ENCODE results near the gene EHMT1.

Gene EHMT1

DNA sequence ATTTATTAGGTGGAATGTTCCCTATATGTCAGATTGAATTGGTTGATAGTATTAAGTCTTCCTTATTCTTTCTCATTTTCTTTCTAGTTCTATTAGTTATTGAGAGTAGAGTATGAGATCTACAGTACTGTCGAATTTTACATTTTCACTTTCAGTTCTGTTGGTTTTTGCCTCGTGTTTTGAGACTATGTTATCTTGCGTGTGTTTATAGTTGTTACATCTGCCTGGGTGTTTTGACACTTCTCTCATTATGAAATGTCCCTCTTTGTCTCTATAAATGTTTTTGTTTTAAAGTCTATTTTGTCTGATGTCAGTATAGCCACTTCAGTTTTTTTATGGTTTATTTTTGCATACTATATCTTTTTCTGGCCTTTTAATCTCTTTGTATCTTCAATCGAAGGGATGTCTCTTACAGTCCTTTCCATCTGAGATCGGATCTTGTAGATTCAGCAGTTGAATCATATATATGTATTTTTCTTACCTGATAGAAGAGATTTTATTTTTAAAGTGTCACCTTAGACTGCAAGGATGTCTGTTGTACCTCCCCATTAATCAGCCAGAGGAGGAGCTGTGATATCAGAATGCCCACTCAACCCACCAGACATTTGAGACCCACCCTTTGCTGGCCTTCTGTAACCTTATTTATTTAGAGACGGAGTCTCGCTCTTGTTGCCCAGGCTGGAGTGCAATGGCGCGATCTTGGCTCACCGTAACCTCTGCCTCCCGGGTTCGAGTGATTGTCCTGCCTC, 20.7 kb downstream of the EHMT1 start:
- H3K4me3 ChIP-seq (ENCODE audit: insufficient read depth, low read length, poor library complexity, severe bottlenecking) = peak overlapping the region; percentile 15
- TF ChIP-seq, protein P1, sequence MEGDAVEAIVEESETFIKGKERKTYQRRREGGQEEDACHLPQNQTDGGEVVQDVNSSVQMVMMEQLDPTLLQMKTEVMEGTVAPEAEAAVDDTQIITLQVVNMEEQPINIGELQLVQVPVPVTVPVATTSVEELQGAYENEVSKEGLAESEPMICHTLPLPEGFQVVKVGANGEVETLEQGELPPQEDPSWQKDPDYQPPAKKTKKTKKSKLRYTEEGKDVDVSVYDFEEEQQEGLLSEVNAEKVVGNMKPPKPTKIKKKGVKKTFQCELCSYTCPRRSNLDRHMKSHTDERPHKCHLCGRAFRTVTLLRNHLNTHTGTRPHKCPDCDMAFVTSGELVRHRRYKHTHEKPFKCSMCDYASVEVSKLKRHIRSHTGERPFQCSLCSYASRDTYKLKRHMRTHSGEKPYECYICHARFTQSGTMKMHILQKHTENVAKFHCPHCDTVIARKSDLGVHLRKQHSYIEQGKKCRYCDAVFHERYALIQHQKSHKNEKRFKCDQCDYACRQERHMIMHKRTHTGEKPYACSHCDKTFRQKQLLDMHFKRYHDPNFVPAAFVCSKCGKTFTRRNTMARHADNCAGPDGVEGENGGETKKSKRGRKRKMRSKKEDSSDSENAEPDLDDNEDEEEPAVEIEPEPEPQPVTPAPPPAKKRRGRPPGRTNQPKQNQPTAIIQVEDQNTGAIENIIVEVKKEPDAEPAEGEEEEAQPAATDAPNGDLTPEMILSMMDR (IDR thresholded peaks at IDR 0.05; ENCODE audit: insufficient read depth, low read length, poor library complexity, severe bottlenecking) = no peak
- no peak for TF ChIP-seq EZH2phosphoT487 (conservative IDR thresholded peaks at IDR 0.05; ENCODE audit: low read length)
- no peaks in the 10 kb centered on the region for H4K20me1 ChIP-seq (ENCODE audit: low read depth, low read length)
- no peak overlapping the region for H2AFZ ChIP-seq (ENCODE audit: low read depth, low read length, severe bottlenecking)
- H3K4me2 ChIP-seq (ENCODE audit: low read depth, low read length, poor library complexity, severe bottlenecking) = peak overlapping the region; percentile 74
- no peaks in the 10 kb centered on the region for H3K9me2 ChIP-seq (replicated peaks; ENCODE audit: insufficient read depth, low read length)
- H3K27me3 ChIP-seq (ENCODE audit: low read length) = no peaks in the 10 kb centered on the region
- 0 out of 2 replicates have a peak, but pooled peaks cover 3% of the 10 kb centered on the region for H3F3A ChIP-seq (ENCODE audit: insufficient read depth)
- H3K9me3 ChIP-seq (ENCODE audit: insufficient read depth, low read length) = no peaks in the 10 kb centered on the region
- H3K36me3 ChIP-seq (ENCODE audit: low read length) = no peaks in the 10 kb centered on the region
- H3K79me2 ChIP-seq (ENCODE audit: insufficient read depth, low read length) = peaks cover 88% of the 10 kb centered on the region
- peak overlapping the region; percentile 22 for H3K9ac ChIP-seq (ENCODE audit: low read length)
- peak overlapping the region; percentile 33 for H3K27ac ChIP-seq (ENCODE audit: low read depth, low read length)

DNA sequence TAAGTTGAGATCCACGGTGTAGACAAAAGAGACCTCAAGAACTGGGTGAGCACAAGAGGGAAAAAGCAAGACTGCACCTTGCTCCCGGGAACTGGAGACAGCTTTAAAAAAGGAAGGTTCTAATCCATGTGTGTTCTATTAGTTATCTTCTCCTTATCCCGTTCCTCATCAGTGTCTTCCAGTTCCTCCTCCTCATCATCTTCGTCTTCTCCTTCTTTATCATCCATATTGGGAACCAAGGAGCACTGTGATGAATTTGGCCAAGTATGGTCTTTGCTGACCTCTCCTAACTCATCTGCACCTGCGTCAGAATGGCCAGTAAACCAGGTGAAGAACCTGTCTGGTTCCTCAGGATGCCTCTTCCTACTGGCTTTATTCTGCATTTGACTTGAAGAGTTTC, 22.1 kb downstream of the EHMT1 start:
- no peak overlapping the region for H2AFZ ChIP-seq (ENCODE audit: low read depth, low read length, severe bottlenecking)
- H3K4me2 ChIP-seq (ENCODE audit: low read depth, low read length, poor library complexity, severe bottlenecking) = no peak overlapping the region
- peaks cover 90% of the 10 kb centered on the region for H3K79me2 ChIP-seq (ENCODE audit: insufficient read depth, low read length)
- H3K27ac ChIP-seq (ENCODE audit: low read depth, low read length) = no peak overlapping the region
- H3K27me3 ChIP-seq (ENCODE audit: low read length) = no peaks in the 10 kb centered on the region
- no peaks in the 10 kb centered on the region for H3K9me2 ChIP-seq (replicated peaks; ENCODE audit: insufficient read depth, low read length)
- H4K20me1 ChIP-seq (ENCODE audit: low read depth, low read length) = no peaks in the 10 kb centered on the region
- H3K36me3 ChIP-seq (ENCODE audit: low read length) = no peaks in the 10 kb centered on the region
- no peaks in the 10 kb centered on the region for H3K9me3 ChIP-seq (ENCODE audit: insufficient read depth, low read length)
- H3F3A ChIP-seq (ENCODE audit: insufficient read depth) = 0 out of 2 replicates have a peak, but pooled peaks cover 3% of the 10 kb centered on the region
- no peak overlapping the region for H3K4me3 ChIP-seq (ENCODE audit: insufficient read depth, low read length, poor library complexity, severe bottlenecking)
- TF ChIP-seq, protein P1 (IDR thresholded peaks at IDR 0.05; ENCODE audit: insufficient read depth, low read length, poor library complexity, severe bottlenecking) = no peak
- TF ChIP-seq EZH2phosphoT487 (conservative IDR thresholded peaks at IDR 0.05; ENCODE audit: low read length) = no peak
- no peak overlapping the region for H3K9ac ChIP-seq (ENCODE audit: low read length)

DNA sequence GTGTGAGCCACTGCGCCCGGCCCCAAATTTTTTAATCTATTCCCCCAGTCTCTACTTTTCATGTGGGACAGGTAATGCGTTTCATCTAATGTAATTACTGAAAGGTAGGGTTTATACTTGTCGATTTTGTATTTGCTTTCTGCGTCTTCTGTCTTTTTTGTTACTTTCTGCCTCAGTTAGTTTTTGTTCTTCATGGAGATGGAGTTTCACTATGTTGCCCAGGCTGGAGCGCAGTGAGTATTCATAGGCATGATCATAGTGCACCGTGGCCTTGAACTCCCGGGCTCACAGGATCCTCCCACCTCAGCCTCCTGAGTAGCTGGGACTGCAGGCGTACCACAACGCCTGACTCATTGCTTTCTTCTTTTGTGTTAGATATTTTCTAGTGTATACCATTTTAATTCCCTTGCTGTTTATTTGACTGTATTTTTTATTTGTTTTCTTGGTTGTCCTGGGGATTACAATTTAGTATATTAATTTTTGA, 23.4 kb downstream of the EHMT1 start:
- Histone ChIP-seq H3K9me3 (ENCODE audit: insufficient read depth, low read length) (no peaks in the 10 kb centered on the region), H3K9me2 (replicated peaks; ENCODE audit: insufficient read depth, low read length) (no peaks in the 10 kb centered on the region), H4K20me1 (ENCODE audit: low read depth, low read length) (no peaks in the 10 kb centered on the region), H2AFZ (ENCODE audit: low read depth, low read length, severe bottlenecking) (no peak overlapping the region), H3K36me3 (ENCODE audit: low read length) (no peaks in the 10 kb centered on the region), H3K4me3 (ENCODE audit: insufficient read depth, low read length, poor library complexity, severe bottlenecking) (no peak overlapping the region), H3K4me2 (ENCODE audit: low read depth, low read length, poor library complexity, severe bottlenecking) (no peak overlapping the region), H3K79me2 (ENCODE audit: insufficient read depth, low read length) (peaks cover 92% of the 10 kb centered on the region), H3K9ac (ENCODE audit: low read length) (no peak overlapping the region), H3F3A (ENCODE audit: insufficient read depth) (0 out of 2 replicates have a peak, but pooled peaks cover 3% of the 10 kb centered on the region), H3K27me3 (ENCODE audit: low read length) (no peaks in the 10 kb centered on the region), H3K27ac (ENCODE audit: low read depth, low read length) (no peak overlapping the region)
- TF ChIP-seq, protein P1 (IDR thresholded peaks at IDR 0.05; ENCODE audit: insufficient read depth, low read length, poor library complexity, severe bottlenecking) = no peak
- no peak for TF ChIP-seq EZH2phosphoT487 (conservative IDR thresholded peaks at IDR 0.05; ENCODE audit: low read length)

All from SU-DHL-6 (cell line).